ENCODE data around the gene MAPK8IP1.
A peak's percentile ranks its signal among the peaks of the same experiment; 100 is the strongest.

Gene MAPK8IP1

GRCh38 chr11:45906096-45906682 lies 20.7 kb downstream of the MAPK8IP1 start:
- no peaks in the 10 kb centered on the region for H3K27me3 ChIP-seq (ENCODE audit: control insufficient read depth, insufficient read depth, low read length)
- no peaks in the 10 kb centered on the region for H3K9me3 ChIP-seq (ENCODE audit: control insufficient read depth, insufficient read depth, low read length)
- no peak overlapping the region for H3K9ac ChIP-seq (ENCODE audit: low read depth, low read length)
- H3K36me3 ChIP-seq (ENCODE audit: control insufficient read depth, insufficient read depth, low read length): peaks cover 36% of the 10 kb centered on the region
- no peaks in the 10 kb centered on the region for H3K4me1 ChIP-seq (ENCODE audit: control insufficient read depth, insufficient read depth, low read length)
- no peak overlapping the region for H3K4me3 ChIP-seq (ENCODE audit: low read depth, low read length)

GRCh38 chr11:45906965-45907611 lies 21.6 kb downstream of the MAPK8IP1 start, which contains the start of gene FREY1:
FREY1 (minus strand) TSS chr11:45907271; CDS start chr11:45907245, 26 bp downstream.
- H3K27me3 ChIP-seq (ENCODE audit: control insufficient read depth, insufficient read depth, low read length): no peaks in the 10 kb centered on the region
- no peak within 1 kb of the TSS for H3K4me3 ChIP-seq (ENCODE audit: low read depth, low read length)
- peaks cover 36% of the 10 kb centered on the region for H3K36me3 ChIP-seq (ENCODE audit: control insufficient read depth, insufficient read depth, low read length)
- H3K4me1 ChIP-seq (ENCODE audit: control insufficient read depth, insufficient read depth, low read length): no peaks in the 10 kb centered on the region
- H3K9me3 ChIP-seq (ENCODE audit: control insufficient read depth, insufficient read depth, low read length): no peaks in the 10 kb centered on the region
- H3K9ac ChIP-seq (ENCODE audit: low read depth, low read length): no peak within 1 kb of the TSS

- Histone ChIP-seq H3K9ac (ENCODE audit: low read depth, low read length) (no peak overlapping the region), H3K4me1 (ENCODE audit: control insufficient read depth, insufficient read depth, low read length) (no peaks in the 10 kb centered on the region), H3K27me3 (ENCODE audit: control insufficient read depth, insufficient read depth, low read length) (no peaks in the 10 kb centered on the region), H3K9me3 (ENCODE audit: control insufficient read depth, insufficient read depth, low read length) (no peaks in the 10 kb centered on the region), H3K36me3 (ENCODE audit: control insufficient read depth, insufficient read depth, low read length) (peaks cover 29% of the 10 kb centered on the region), H3K4me3 (ENCODE audit: low read depth, low read length) (no peak overlapping the region)
Observed at GRCh38 chr11:45907911-45908370, 22.5 kb downstream of the MAPK8IP1 start.

- Histone ChIP-seq H3K4me3 (ENCODE audit: low read depth, low read length) (no peak overlapping the region), H3K9ac (ENCODE audit: low read depth, low read length) (no peak overlapping the region), H3K36me3 (ENCODE audit: control insufficient read depth, insufficient read depth, low read length) (peaks cover 31% of the 10 kb centered on the region), H3K9me3 (ENCODE audit: control insufficient read depth, insufficient read depth, low read length) (no peaks in the 10 kb centered on the region), H3K27me3 (ENCODE audit: control insufficient read depth, insufficient read depth, low read length) (no peaks in the 10 kb centered on the region), H3K4me1 (ENCODE audit: control insufficient read depth, insufficient read depth, low read length) (no peaks in the 10 kb centered on the region)
Observed at GRCh38 chr11:45909594-45910475, 24.4 kb downstream of the MAPK8IP1 start.

GRCh38 chr11:45910623-45911022 lies 25.2 kb downstream of the MAPK8IP1 start:
- Histone ChIP-seq H3K9me3 (ENCODE audit: control insufficient read depth, insufficient read depth, low read length) (no peaks in the 10 kb centered on the region), H3K27me3 (ENCODE audit: control insufficient read depth, insufficient read depth, low read length) (no peaks in the 10 kb centered on the region), H3K9ac (ENCODE audit: low read depth, low read length) (no peak overlapping the region), H3K36me3 (ENCODE audit: control insufficient read depth, insufficient read depth, low read length) (peaks cover 32% of the 10 kb centered on the region), H3K4me1 (ENCODE audit: control insufficient read depth, insufficient read depth, low read length) (no peaks in the 10 kb centered on the region), H3K4me3 (ENCODE audit: low read depth, low read length) (no peak overlapping the region)

- Histone ChIP-seq H3K4me1 (ENCODE audit: control insufficient read depth, insufficient read depth, low read length) (peaks cover 3% of the 10 kb centered on the region), H3K9ac (ENCODE audit: low read depth, low read length) (no peak overlapping the region), H3K9me3 (ENCODE audit: control insufficient read depth, insufficient read depth, low read length) (no peaks in the 10 kb centered on the region), H3K4me3 (ENCODE audit: low read depth, low read length) (no peak overlapping the region), H3K27me3 (ENCODE audit: control insufficient read depth, insufficient read depth, low read length) (no peaks in the 10 kb centered on the region), H3K36me3 (ENCODE audit: control insufficient read depth, insufficient read depth, low read length) (peaks cover 32% of the 10 kb centered on the region)
Observed at GRCh38 chr11:45913514-45913913, 28.1 kb downstream of the MAPK8IP1 start.

GRCh38 chr11:45913942-45914635 lies 28.6 kb downstream of the MAPK8IP1 start:
- Histone ChIP-seq H3K4me3 (ENCODE audit: low read depth, low read length) (no peak overlapping the region), H3K4me1 (ENCODE audit: control insufficient read depth, insufficient read depth, low read length) (peaks cover 6% of the 10 kb centered on the region), H3K27me3 (ENCODE audit: control insufficient read depth, insufficient read depth, low read length) (no peaks in the 10 kb centered on the region), H3K36me3 (ENCODE audit: control insufficient read depth, insufficient read depth, low read length) (peaks cover 32% of the 10 kb centered on the region), H3K9me3 (ENCODE audit: control insufficient read depth, insufficient read depth, low read length) (no peaks in the 10 kb centered on the region), H3K9ac (ENCODE audit: low read depth, low read length) (no peak overlapping the region)

- no peak overlapping the region for H3K9ac ChIP-seq (ENCODE audit: low read depth, low read length)
- H3K9me3 ChIP-seq (ENCODE audit: control insufficient read depth, insufficient read depth, low read length): no peaks in the 10 kb centered on the region
- H3K4me3 ChIP-seq (ENCODE audit: low read depth, low read length): no peak overlapping the region
- H3K36me3 ChIP-seq (ENCODE audit: control insufficient read depth, insufficient read depth, low read length): peaks cover 32% of the 10 kb centered on the region
- H3K27me3 ChIP-seq (ENCODE audit: control insufficient read depth, insufficient read depth, low read length): peaks cover 4% of the 10 kb centered on the region
- peaks cover 15% of the 10 kb centered on the region for H3K4me1 ChIP-seq (ENCODE audit: control insufficient read depth, insufficient read depth, low read length)
Observed at GRCh38 chr11:45915446-45915845, 30.0 kb downstream of the MAPK8IP1 start.

- Histone ChIP-seq H3K4me3 (ENCODE audit: low read depth, low read length) (peak overlapping the region; percentile 95), H3K9ac (ENCODE audit: low read depth, low read length) (peak overlapping the region; percentile 56), H3K27me3 (ENCODE audit: control insufficient read depth, insufficient read depth, low read length) (peaks cover 13% of the 10 kb centered on the region), H3K36me3 (ENCODE audit: control insufficient read depth, insufficient read depth, low read length) (peaks cover 23% of the 10 kb centered on the region), H3K4me1 (ENCODE audit: control insufficient read depth, insufficient read depth, low read length) (peaks cover 26% of the 10 kb centered on the region), H3K9me3 (ENCODE audit: control insufficient read depth, insufficient read depth, low read length) (no peaks in the 10 kb centered on the region)
Observed at GRCh38 chr11:45917286-45917622, 31.8 kb downstream of the MAPK8IP1 start.

GRCh38 chr11:45917623-45918330 lies 32.3 kb downstream of the MAPK8IP1 start, which contains the start of gene PEX16:
PEX16 (minus strand) TSS chr11:45917877; CDS start chr11:45917811, 66 bp downstream.
- Histone ChIP-seq H3K27me3 (ENCODE audit: control insufficient read depth, insufficient read depth, low read length) (peaks cover 13% of the 10 kb centered on the region), H3K9me3 (ENCODE audit: control insufficient read depth, insufficient read depth, low read length) (no peaks in the 10 kb centered on the region), H3K36me3 (ENCODE audit: control insufficient read depth, insufficient read depth, low read length) (peaks cover 23% of the 10 kb centered on the region), H3K9ac (ENCODE audit: low read depth, low read length) (peak within 1 kb of the TSS; percentile 70), H3K4me1 (ENCODE audit: control insufficient read depth, insufficient read depth, low read length) (peaks cover 26% of the 10 kb centered on the region), H3K4me3 (ENCODE audit: low read depth, low read length) (peak within 1 kb of the TSS; percentile 95)

All from iPS-15b (cell line).